ENCODE measurements around the gene PFKL. TPM values are rescaled to one million over a fixed set of nuclear protein-coding genes. Genes with fewer than 3 reads are reported as not detected.

Gene PFKL
- total RNA-seq, 4 donors from 2014 or later = 11.9 to 20.6 (median 16.8) TPM

GRCh38 chr21:44304011-44304616 is 4.3 kb downstream of the PFKL start:
- DNase-seq (no peak), ATAC-seq (no peak)
- Histone ChIP-seq H3K36me3 (no peaks in the 10 kb centered on the region), H3K27ac (no peak overlapping the region), H3K4me3 (no peak overlapping the region), H3K9me3 (no peaks in the 10 kb centered on the region), H3K27me3 (no peaks in the 10 kb centered on the region), H3K4me1 (peaks cover 12 to 14% of the 10 kb centered on the region in 2 donors)
- intact Hi-C loops (cut with DNase I; ENCODE audit: low total_unique reads) (no loop called here), in situ Hi-C loops (cut with MboI; ENCODE audit: low sequenced_read_pairs in 4 of 4) (no loop called here)
- no peak for TF ChIP-seq POLR2A (IDR thresholded peaks at IDR 0.05)
- TF ChIP-seq, protein P1, sequence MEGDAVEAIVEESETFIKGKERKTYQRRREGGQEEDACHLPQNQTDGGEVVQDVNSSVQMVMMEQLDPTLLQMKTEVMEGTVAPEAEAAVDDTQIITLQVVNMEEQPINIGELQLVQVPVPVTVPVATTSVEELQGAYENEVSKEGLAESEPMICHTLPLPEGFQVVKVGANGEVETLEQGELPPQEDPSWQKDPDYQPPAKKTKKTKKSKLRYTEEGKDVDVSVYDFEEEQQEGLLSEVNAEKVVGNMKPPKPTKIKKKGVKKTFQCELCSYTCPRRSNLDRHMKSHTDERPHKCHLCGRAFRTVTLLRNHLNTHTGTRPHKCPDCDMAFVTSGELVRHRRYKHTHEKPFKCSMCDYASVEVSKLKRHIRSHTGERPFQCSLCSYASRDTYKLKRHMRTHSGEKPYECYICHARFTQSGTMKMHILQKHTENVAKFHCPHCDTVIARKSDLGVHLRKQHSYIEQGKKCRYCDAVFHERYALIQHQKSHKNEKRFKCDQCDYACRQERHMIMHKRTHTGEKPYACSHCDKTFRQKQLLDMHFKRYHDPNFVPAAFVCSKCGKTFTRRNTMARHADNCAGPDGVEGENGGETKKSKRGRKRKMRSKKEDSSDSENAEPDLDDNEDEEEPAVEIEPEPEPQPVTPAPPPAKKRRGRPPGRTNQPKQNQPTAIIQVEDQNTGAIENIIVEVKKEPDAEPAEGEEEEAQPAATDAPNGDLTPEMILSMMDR (IDR thresholded peaks at IDR 0.05 in 4 of 5, conservative IDR thresholded peaks at IDR 0.05 in 1 of 5) = no peak

DNA sequence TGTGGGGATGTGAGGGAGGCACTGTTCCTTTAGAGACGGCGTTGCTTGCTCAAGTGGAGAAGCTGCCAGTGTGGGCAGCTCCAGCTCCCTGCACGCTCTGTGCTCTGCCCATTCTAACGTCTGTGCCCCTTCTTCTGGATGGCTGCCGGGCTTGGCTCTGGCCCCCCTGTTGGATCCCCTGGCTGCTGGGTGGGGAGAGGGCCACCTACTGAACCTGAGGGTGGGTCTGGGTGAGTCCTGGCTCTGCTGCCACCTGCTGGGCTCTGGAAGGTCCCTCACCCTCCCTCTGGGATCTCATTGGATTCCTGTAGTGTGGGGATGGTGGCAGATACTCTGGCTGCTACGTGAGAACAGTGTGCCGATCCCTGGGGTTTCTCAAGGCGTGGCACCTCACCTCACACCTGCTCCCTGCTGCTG is 5.0 kb downstream of the PFKL start:
- Histone ChIP-seq H3K27ac (no peak overlapping the region), H3K36me3 (no peaks in the 10 kb centered on the region), H3K4me3 (no peak overlapping the region), H3K9me3 (no peaks in the 10 kb centered on the region), H3K4me1 (peaks cover 10 to 12% of the 10 kb centered on the region in 2 donors), H3K27me3 (no peaks in the 10 kb centered on the region)
- in situ Hi-C loops (cut with MboI; ENCODE audit: low sequenced_read_pairs in 4 of 4) = no loop called here
- ATAC-seq (no peak), DNase-seq (no peak)
- intact Hi-C loops (cut with DNase I; ENCODE audit: low total_unique reads) = no loop called here
- TF ChIP-seq, protein P1 (IDR thresholded peaks at IDR 0.05 in 4 of 5, conservative IDR thresholded peaks at IDR 0.05 in 1 of 5) = peak in 4 of 5 experiments; percentile 31 to 50 (median 42)
- TF ChIP-seq POLR2A (IDR thresholded peaks at IDR 0.05) = no peak

GRCh38 chr21:44305691-44306090 is 5.8 kb downstream of the PFKL start:
- ATAC-seq (no peak), DNase-seq (no peak)
- in situ Hi-C loops (cut with MboI; ENCODE audit: low sequenced_read_pairs in 4 of 4) = no loop called here
- intact Hi-C loops (cut with DNase I; ENCODE audit: low total_unique reads) = no loop called here
- Histone ChIP-seq H3K27me3 (no peaks in the 10 kb centered on the region), H3K9me3 (no peaks in the 10 kb centered on the region), H3K4me3 (no peak overlapping the region), H3K4me1 (peaks cover 6 to 11% of the 10 kb centered on the region in 2 donors), H3K36me3 (no peaks in the 10 kb centered on the region), H3K27ac (no peak overlapping the region)
- TF ChIP-seq, protein P1 (IDR thresholded peaks at IDR 0.05 in 4 of 5, conservative IDR thresholded peaks at IDR 0.05 in 1 of 5) = no peak
- TF ChIP-seq POLR2A (IDR thresholded peaks at IDR 0.05) = no peak

DNA sequence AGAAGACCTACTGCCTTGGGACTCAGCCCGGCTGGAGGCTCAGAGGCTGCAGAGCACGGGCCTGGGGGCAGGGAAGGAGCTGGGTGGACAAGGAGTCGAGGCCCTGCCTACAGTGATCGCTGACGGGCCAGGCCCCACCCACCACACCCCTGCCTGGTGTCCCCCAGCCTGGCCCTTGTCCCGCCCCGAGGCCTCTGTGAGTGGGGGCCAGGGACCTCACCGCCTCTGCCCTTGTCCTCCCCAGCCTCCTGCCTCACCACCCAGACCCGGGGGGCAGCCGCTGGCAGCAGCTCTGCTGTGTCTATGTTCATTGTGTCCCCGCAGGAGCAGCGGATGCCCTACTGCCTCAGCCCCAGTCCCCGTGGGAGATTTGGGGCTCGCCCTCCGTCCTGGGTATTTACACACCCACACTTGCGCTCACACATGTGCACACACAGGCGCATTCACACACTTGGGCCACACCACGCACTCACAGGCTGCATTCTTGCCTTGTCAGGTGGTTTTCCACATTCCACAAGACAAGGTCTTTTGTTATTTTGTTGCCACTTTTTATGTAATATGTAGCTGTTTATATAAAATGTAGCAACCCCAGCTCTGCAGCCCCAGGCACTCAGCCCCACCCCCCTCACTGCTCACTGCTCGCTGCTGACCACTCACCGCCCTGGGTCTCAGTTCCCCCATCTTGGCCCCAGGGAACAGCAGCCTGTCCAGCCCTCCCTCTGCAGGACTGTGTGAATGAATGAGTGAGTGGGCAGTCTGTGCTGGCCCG is 7.3 kb downstream of the PFKL start:
- TF ChIP-seq, protein P1 (IDR thresholded peaks at IDR 0.05 in 4 of 5, conservative IDR thresholded peaks at IDR 0.05 in 1 of 5) = no peak
- no peak for TF ChIP-seq POLR2A (IDR thresholded peaks at IDR 0.05)
- DNase-seq = no peak
- Histone ChIP-seq H3K27me3 (no peaks in the 10 kb centered on the region), H3K36me3 (no peaks in the 10 kb centered on the region), H3K4me3 (no peak overlapping the region), H3K4me1 (peaks cover 0 to 4% of the 10 kb centered on the region in 2 donors), H3K9me3 (no peaks in the 10 kb centered on the region), H3K27ac (no peak overlapping the region)
- intact Hi-C loops (cut with DNase I; ENCODE audit: low total_unique reads) (no loop called here), in situ Hi-C loops (cut with MboI; ENCODE audit: low sequenced_read_pairs in 4 of 4) (no loop called here)
- ATAC-seq = no peak

Data from gastrocnemius medialis (tissue), 4 donors.